B cell (primary cell): ENCODE measurements around the gene NPFF.

Source experiments
- EZH2 ChIP-seq: IDR thresholded peaks from 2 replicates; pipeline ENCODE4 v1.6.1; 2012; ENCODE audit warnings: borderline replicate concordance, low read depth, mild to moderate bottlenecking, moderate library complexity, low read length; ENCODE audit not compliant: insufficient read depth, poor library complexity, severe bottlenecking
- TF ChIP-seq, protein P1 (sequence below): fragments of 200-600 bp; IDR thresholded peaks from one replicate; pipeline ENCODE4 v1.8.0; 2022; ENCODE audit warnings: antibody characterized with exemption, mild to moderate bottlenecking

- TF ChIP-seq, protein P1, sequence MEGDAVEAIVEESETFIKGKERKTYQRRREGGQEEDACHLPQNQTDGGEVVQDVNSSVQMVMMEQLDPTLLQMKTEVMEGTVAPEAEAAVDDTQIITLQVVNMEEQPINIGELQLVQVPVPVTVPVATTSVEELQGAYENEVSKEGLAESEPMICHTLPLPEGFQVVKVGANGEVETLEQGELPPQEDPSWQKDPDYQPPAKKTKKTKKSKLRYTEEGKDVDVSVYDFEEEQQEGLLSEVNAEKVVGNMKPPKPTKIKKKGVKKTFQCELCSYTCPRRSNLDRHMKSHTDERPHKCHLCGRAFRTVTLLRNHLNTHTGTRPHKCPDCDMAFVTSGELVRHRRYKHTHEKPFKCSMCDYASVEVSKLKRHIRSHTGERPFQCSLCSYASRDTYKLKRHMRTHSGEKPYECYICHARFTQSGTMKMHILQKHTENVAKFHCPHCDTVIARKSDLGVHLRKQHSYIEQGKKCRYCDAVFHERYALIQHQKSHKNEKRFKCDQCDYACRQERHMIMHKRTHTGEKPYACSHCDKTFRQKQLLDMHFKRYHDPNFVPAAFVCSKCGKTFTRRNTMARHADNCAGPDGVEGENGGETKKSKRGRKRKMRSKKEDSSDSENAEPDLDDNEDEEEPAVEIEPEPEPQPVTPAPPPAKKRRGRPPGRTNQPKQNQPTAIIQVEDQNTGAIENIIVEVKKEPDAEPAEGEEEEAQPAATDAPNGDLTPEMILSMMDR: no peak
- no peak for TF ChIP-seq EZH2
These were observed 7.0 kb downstream of the NPFF start for GRCh38 chr12:53500142-53500775.
